ENCODE data around the gene ZNF385B.

Gene ZNF385B

DNA sequence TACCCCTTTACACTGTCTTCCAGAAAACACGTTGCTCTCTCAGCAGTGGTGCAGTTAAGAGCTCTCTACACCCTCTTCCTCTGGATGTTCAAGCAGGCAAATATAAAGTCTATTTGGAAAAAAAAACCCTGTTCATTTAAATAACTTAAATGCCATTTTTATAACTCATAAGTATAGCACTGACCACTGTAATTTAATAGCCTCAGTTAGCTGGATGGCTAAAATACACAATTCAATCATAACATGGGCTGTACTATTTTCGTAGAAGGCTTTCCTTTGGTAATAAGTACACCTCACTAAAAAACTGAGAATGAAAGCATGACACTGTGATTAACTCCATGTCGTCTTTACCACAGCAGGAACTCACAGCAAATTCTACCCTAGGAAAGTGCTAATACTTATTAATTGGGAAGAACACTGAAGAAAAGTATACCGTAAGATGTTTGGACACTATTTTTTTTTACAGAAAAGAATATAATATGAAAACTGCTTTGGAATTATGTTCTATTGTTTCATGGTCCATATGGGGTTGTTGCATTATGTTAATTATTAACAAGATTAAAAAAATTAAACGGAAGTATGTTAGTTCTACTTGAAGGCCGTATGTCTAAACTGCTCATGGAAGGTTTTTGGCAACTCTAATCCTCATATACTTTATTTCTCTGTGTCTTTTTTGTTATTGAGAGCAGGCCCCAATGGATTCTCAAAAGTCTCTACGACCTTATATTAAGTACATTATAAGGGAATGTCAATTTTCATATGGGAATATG is 269.1 kb downstream of the ZNF385B start:
- DNase-seq, result no peak

DNA sequence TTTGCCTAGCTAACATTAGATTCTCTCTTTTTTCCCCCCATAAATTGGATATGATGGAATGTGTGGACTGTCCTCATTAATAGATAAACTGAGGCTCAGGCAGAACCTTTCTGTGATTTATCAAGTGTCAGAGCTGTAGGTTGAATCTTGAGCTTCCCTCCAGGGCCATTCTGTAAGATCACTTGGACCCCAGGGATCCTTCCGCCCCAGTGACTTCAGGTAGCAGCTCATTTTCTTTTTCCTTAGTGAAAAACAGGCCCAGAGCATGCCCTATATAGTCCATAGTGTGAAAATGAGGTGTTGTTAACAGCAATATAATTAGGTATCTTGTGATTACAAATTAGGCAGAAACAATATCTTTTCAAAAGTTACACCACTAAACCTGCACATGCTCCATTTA is 269.7 kb downstream of the ZNF385B start:
- no peak for DNase-seq

DNA sequence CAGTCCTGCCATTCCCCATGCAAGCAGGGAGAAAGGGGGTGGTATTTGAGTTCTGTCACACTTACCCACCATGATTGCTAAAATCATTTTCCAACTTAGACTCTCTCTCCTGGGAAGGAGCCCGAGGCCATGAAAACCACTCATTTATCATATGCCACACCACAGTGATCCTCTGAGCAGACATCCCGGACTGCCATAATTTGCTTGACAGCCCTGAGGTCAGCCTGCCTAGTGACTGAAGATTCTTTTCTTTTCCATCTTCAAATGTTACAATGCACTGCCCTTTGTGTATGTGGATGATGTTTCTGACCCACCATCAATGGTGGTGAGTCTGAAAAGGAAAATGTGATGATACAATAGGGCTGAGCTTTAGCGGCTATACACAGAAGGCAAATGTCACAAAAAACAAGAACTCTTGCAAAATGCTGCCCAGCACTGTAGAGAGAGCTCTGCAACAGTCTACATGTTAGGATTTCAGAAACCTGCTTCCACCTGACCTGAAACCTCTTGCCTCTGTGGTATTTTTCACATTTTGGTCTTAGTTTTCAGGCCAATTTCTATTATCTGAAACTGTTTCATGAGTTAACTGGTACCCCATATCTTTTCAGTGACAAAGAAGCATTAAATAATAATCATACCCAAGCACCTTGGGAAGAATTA is 272.8 kb downstream of the ZNF385B start:
- no peak for DNase-seq

DNA sequence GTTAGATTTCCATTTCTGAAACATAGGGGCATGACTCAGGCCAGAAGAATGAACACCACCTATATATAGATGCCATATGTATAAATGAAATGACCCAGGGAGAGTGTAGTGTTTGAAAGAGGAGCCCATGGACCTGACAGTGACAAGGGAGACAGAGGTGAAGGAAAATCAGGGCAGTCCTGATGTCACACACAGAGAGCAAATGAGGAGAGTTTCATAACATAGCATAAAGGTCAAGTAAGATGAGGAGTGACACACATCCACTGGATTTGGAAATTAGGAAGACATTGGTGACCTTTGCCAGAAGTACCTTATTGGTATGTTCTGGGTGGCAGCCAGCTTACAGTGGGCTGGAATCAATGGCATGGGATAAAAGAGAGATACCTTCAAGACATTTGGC is 276.7 kb downstream of the ZNF385B start:
- no peak for DNase-seq

DNA sequence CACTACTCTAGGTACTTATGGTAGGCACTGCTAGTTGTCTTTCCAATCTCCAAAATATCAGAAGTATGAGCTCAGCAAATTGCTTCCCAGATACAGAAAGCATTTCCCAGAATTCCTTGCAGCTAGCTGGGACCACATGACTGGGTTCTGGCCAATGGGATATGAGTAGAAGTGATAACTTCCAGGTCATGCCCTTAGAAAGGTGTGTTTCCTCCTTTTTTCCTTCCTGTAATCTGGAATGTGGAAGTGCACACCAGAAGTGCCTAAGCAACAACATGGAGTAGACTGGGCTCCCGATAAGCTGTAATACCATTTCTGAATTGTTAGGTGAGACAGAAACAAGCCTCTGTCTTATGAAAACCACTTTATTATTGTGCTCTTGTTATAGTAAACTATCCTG is 279.8 kb downstream of the ZNF385B start:
- DNase-seq, result no peak

DNA sequence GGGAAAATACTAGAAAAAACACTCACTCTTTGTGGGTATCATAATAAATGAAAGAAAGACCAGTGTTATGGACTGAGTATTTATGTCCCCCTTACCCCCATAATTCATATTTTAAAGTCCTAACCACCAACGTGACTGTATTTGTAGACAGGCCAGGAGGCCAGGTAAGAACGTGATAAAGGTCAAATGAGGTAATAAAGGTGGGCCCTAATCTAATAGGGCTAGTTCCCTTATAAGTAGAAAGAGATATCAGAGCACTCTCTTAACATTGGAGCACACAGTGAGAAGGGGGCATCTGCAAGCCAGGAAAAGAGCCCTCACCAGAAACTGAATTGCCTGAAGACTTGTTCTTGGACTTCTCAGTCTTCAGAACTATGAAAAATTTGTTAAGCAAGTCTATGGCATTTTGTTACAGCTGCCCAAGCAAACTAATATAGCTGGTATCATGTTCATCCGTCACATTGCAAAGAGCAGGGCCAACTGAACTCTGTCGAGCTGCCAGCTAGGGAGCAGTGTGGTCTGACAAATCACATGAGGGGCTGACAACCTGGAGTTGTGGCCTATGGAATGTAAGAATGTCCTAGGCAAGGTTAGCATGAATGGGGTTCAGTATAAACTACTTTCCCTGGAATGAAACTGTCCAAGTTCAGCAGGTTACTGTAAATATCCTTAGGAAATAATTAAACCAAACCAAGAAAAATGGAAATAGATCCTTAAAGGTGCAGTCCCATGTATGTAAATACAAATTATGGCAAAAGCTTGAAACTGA is 280.9 kb downstream of the ZNF385B start:
- DNase-seq, result no peak

DNA sequence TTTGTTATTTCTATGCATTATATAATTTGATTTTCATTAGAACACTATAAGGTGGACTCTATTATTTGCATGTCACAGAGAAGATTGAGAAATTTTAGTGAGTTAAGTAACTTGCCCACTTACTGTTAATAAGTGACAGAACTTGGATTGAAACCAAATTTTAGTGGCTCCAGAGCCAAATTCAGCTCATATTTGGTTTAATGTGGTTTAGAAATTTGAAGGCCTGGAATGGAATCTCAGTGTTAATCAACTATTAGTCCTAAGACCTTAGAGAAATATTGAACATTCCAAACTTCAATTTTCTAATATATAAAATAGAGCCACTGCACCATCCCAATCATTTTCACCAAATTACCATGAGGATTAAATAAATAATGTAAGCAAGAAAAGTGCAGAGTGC is 281.6 kb downstream of the ZNF385B start:
- DNase-seq, result no peak

DNA sequence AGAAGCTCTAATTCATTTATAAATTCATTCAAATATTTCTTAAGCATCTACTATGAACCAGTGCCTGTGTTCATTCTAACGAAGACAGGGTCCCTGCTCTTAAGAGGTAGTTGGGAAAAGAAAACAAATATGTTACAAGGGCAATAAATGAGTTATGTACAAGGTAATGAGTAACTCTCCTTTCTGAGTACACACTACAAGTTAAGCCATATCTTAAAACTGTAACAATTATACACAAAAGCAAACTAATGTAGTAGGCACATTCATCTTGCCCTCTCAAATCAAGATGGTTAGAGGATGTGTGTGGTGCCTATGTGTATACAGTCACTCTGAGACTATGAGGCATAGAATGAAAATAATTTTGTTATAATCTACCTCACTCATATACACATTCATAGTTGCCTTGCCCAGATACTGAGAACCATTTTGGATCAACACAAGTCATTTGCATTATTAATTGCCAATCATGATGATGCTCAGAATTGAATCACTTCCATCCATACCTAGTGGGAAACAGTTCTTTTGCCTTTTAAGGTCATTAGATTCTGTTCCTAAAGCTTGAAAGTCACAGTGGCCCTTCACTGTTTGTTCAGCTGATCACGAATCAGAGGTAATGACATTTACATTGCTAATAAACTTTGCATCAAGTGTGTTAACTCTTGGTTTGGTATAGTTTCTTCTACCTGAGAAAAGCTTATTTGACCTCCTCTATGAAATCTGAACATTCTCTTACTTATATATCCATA is 283.1 kb downstream of the ZNF385B start:
- no peak for DNase-seq

DNA sequence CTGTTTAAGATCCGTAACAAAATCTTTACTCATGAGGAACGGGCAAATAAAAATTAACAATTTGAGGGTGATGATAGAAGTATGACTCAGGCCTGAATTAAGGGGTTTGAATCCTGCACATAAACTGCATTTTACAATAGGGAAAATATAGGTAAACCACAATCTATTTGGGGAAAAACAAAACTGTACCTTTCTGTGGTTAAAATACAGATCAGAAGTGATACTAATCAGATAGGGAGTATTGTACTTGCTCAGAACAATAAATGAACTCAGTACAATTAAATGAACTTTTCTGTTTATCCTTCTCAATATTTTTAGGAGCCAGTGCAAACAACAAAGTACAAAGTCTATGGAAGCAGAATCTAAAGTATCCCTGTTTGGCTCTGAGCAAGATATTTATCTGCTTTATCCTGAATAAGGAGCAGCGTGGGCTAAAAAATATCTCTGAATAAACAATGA is 287.3 kb downstream of the ZNF385B start:
- no peak for DNase-seq

DNA sequence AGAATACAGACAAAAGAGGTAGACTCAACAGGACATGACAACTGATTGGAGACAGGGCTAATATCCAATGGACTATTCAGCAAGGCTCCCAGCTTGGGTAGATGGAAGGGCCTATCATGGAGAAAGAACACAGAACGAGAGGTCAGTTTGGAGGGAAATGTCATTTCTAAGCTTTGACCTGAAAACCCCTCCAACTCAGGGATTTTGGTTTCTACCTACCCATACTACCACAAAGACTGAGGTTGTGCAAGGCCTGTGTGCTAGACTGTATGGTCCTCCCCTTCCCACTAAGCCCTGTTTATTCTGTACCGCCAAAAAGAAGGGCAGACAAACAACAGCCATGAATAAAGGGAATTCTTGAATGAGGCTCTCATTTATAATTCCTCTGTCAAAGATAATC is 288.9 kb downstream of the ZNF385B start:
- DNase-seq, result no peak

DNA sequence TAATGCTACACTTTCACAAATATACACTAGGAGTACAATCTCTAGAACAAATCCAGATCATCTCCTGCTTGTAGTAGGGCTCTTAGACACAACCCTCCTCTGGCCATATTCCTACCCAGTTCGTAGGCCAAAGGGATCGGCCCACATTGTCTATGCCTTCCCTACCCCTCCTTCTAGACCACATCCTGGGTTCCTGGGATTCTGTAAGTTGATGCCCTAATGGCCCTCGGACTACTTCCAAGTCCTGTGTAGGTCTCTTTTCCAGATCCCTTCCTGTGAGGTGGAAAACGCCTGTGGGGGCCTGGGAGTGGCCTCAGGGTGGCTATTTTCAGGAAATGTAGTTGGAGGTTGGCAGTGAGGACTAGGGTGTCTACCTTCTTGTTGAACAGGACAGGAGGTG is 289.7 kb downstream of the ZNF385B start:
- no peak for DNase-seq

DNA sequence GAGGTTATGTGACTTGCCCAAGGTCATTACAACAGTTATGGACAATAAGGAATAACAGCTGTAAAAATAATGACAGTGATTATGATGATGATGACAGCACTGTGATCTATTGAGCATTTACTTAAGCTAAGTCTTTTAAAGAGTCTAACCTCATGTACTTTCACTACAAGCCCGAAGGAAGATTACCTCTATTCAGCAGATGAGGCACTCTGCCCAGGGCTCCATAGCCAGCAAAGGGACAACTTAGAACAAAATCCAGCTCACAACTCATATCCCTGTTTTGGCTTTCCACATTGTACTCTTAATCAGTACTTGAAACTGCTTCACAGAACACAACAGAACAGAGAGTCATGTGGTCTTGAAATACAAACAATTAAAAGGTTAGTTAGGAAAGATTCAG is 290.2 kb downstream of the ZNF385B start:
- DNase-seq, result no peak

DNA sequence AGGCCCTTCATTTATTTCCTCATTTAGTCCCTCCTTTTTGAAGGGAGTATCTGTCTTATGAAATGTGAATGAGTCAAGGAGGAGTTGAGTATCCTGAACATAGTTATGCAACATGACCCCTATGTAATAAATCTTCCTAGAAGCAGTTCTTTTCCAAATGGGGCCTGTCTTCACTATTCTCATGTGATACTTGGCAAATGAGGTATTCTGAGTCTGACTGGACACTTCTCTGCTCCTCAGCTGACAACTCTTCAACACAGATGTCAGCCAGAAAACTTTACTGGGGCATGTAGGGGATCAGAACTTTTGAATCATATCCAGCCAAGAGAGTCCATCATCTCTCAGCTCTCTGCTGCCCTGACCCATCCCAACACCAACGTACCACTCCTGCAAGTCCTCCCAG is 291.6 kb downstream of the ZNF385B start:
- no peak for DNase-seq

DNA sequence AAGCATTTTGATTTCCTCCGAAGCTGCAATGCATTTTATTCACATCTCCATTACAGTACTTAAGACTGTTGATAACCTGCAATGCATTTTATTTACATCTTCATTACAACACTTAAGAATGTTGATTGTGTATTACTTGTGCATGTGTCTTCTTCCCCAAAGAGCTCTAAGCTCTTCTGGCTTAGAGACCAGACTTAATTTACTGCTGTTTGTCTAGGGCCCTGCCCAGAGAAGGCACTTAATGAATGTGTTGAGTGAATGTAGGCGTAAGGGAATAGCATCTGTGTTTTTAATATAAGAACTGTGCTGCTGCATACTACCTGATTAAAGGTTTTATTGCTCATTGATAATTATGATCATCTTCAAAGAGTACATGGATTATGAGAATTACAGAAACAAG is 295.6 kb downstream of the ZNF385B start:
- DNase-seq, result no peak

DNA sequence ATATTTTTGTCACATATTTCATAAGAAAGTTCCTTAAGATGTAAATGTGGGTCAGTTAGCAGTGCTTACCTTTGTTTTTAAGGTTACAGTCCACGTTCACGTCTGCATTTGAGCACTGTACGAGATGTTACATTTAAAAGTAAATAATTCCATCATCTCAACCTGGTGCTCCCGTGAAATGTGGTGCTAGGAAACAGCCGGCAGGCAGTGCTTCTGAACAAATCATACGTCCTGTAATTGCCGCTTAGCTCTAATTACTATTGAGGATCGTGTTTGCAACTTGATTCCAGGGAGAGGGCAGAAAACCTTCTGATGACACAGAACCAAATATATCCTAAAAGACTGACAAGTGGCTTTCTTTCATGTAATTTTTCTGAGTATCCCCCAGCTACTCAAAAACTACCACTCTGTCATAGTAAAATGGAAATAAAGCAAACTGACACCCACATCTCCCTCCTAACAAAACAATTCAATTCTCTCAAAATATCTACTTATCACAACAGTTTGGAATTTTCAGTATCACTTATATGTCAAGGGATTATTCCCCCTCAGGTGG is 299.0 kb downstream of the ZNF385B start:
- no peak for DNase-seq

DNA sequence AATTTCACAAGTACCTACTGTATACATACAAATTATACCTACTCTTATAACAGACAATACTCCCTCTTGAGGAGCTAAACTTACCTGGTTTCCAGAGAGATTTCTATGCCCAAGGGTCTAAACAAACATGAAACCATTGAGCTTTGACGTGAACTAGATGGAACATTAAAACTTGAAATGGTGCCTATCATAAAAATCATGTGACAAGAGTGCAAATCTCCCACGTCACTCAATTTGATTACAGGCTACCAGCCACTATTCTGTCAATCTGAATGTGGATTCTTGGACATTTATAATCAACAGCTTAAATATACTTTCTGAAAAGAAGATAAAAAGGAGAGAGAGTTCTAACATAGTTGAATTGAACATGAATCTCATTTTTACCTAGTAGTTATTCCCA is 299.7 kb downstream of the ZNF385B start:
- no peak for DNase-seq

DNA sequence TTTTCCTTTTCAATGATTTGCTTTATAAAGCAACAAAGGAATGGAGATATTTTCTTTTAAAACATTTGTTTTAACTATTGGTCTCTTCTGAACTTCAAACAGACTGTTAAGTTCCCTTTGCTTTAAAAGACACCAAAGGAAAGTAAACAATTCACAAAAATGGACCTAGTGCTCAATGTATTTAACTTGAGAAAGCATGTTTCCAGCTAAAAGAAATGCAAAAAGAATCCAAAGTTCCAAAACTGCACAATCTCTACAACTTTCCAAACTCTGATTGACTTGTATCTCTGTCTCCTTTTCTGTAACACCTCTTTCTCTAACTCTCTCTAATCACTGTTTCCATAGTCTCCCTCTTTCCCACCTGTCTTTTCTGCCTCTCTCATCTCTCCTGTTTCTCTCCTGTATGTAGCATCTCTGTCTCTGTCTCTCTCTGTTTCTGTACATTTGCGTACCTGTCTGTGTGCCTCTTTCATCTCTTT is 301.1 kb downstream of the ZNF385B start:
- no peak for DNase-seq

DNA sequence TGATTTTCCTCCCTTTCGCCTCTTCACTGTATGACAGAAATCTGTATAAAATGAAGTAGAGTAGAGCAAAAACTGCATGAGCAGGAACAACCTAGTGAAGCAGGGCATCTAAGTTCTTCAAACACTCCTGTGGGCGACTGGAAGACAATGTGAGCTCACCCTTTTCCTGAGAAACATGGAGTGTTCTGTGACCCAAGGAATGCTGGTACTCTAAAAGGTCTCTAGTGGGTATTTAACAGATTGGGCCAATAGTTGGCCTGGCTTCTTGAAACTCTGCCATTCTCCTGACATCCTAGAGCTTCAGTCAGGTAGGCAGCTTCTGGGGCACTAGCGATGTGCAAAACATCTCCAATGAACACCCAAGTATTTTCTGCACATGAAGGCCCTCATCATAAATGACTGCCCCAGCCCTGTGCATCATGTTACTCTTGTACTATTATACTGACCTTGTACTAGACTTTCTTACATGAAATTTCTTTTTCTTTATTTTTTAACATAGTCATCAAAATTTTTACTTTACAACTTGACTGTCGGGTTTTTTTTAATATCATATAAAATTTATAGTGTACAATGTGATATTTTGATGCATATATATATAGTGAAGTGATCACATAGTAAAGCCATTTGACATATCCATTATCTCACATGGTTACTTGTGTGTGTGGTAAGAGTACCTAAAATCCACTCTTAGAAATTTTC is 302.2 kb downstream of the ZNF385B start:
- DNase-seq, result no peak

DNA sequence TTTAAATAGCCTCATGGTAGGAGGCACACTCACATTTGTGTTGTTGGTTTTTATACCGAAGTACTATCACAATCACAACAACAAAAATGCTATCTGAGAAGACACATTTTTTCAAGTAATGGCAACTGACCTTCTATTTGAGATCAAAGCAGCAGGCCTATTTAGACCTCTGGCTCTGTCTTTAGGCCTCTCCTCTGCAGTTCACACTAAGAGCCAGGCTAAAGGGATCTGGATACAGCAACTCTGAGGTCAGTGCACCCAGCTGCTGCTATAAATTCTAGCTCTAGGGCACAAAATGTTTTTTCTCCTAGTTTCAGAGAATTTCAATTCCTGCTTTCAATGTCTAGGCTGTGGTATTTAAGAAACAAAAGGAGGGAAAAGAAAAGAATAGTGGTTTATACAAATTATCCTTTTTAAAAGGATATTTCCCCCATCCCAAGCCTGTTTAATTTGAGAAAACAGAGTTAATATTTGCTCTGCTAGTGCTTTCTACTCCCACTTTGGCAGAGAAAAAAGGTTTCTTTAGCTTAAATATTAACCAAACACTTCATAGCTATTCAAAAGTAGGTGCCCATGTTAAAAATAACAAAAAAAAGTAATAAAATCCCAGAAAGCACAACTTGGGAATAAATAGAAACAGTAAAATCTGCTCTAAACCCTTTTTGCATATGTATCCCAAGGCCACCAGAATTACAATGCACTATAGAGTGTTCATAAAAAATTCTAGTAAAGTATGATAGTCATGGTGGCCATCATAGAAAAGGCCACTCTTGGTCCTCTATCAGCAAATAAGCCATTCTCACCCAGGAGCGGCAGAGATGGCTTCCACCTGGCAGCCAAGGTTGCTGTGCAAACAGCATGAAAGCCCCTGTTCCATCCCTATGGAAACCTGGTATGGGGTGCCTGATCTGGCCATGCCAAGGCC is 303.1 kb downstream of the ZNF385B start:
- no peak for DNase-seq

DNA sequence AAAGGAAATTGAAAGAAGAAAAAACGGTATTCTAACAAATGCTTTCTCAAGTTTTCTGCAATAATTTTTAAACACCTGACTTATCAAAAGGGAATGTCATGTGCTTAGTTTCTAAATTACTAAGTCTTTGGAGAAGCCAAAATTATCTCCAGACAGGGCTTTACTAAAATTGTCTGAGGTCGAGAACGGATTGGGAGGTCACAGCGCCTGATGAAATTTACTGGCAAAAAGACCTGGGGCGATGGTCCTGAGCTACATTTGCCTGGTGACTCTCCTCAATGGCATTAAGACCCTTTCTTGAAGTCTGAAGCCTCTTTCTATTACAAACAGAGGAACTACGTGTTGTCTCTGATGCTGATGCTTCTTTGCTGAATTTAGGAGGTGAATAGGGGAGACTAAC is 305.0 kb downstream of the ZNF385B start:
- no peak for DNase-seq

All from hypothalamus (tissue), 51 donors.